T-helper 22 cell (primary cell): Measurements from ENCODE around the gene EIF4E1B.

ENCODE experiments used
- DNase-seq: peaks from one replicate; pipeline ENCODE4 v3.0.0-alpha.2; 2020; ENCODE audit warnings: low read depth

Gene EIF4E1B

DNA sequence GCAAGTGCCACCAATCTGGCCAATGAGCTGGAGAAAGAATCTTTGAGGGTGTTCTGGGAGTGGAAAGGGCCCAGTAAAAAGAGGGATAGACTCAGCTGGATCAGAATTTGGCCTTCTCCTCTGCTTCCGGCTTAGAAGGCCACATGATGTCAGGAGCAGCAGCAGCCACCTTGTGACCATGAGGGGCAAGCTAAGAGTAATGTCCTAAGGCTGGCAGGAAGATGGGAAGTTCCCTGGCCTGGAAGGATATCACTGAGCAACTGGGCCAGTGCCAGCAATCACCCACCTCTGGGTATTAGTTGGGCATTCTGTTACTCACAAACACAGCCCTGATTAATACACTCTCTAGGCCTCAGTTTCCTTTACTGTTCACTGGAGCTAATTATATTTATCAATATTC lies 61.0 kb downstream of the EIF4E1B start:
- no peak for DNase-seq

GRCh38 chr5:176692326-176692725 lies 61.9 kb downstream of the EIF4E1B start:
- no peak for DNase-seq

DNA sequence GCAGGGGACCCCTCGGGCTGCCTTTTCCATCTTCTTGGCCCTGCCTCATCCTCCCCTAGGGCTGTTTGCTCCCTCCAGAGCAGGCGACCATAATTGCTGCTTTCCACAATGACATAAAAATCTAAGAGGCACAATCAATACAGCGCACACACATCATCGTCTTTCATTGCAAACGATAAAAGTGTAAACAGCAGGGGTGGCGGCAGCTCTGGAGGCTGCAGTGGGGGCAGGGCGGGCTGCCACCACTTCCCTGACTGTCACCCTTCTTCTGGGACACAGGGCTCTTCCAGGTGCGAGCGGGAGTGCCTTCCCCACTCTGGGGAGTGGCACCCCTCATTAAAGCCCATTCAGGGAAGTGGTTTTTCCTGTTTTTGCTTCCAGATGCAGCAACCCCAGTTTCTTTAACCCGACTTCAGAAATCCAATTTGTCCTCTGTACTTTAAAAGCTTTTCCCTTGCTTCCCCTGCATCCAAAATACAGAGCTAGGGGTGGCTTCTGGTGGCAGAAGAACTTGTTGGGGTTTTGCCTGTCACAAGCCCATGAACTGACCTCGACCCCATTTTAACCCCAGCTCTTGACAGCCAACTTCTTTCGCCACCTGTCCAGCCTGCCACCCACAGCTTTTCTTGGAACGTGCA lies 62.5 kb downstream of the EIF4E1B start:
- DNase-seq = no peak

DNA sequence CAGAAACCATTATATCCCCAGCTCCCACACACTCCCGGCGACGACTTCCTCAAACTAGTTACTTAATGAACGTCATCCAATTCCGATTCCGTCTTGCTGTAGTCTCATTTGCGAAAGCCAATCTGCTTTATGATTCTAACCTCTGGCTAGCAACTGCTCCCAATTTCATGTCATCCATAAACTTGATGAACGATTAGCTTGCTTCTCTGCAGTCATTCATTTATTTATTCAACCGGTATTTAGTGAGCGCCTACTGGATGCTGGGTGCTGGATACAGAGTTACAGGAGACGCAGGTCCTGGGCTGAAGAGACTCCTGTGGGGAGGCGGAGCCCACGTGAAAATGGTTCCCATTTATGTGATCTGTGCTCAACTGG lies 63.0 kb downstream of the EIF4E1B start:
- no peak for DNase-seq

GRCh38 chr5:176694146-176694545 lies 63.7 kb downstream of the EIF4E1B start:
- no peak for DNase-seq

DNA sequence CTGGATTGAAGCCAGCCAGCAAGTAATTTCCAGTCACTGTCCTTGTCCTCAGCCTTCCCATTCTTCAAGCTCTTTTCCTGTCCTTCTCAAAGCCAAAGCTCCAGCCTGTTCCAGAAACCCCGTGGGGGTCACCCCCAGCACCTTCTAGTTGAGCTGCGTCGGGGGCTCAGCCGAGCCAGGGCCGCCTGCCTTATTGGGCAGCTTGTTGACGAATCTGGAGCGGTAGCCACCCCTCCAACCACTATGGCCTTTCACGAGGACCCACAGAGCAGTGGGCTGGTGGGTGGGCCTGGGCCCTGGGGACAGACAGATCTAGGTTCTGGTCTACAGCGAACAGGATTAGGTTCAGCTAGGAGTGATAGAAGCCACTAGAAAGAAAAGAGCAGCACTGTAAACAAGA lies 64.2 kb downstream of the EIF4E1B start:
- no peak for DNase-seq

DNA sequence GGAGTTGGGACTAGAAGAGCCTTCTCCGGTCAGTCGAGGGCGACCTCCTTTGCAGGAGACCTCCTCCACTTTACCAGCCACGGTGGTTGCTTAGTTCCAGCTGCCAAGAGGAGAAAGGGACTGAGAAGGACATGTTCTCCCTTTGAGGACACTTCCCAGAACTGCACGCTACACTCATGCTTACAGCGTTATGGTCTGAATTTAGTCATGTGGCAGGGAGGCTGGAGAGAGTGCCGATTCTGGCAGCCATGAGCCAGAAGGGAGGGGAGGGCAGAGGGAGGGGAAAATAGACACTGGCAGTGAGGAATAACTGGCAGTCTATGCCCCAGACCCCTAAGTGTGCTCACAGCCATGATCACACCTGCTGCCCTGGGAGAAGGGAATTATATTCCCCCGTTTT lies 64.6 kb downstream of the EIF4E1B start:
- no peak for DNase-seq
